Hair follicle dermal papilla cell (primary cell): ENCODE results near the gene THOP1. TPM values are rescaled to one million over a fixed set of nuclear protein-coding genes. Genes with fewer than 3 reads are reported as not detected.

Source experiments
- total RNA-seq: library from RNA; depleted of rRNA; stranded (reverse); fragments of >200 nt; gene quantifications from 2 replicates; pipeline ENCODE4 v1.2.3, GENCODE V29; 2012

Gene THOP1
- total RNA-seq = 49.7 and 52.7 TPM in 2 replicates

DNA sequence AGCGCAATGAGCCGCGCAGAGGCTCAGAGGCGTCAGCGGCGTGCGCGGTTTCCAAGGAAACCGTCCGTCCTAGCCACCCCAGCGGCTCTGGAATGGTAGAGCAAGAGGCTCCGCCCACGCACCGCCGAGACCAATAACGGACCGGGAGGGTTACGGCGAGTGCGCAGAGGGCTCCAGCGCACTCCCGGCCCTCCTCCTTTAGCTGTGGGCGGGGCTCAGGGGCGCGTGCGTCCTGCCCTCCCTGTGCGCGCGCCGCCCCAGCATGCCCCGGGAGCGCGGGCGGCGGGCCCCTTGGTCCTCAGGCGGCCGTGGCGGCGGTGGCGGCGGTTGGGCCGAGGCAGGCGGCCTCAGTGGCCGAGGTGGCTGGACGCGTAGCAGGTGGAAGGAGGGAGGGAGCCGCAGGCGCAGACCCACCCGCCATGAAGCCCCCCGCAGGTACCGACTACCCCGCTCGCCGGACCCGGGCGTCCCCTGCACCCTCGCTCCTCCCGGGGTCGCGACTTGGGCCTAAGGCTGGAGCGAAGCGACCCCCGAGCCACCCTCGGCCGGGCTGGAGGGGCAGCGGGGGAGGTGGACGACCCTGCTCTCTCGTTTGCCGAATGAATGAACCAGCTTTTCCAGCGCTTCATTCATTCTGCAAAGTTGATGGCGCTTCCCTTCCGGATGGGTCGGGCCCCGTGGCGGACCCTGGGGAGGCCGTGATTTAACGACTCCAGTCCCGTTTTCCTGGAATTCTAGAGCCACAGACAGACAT lies at the start of gene THOP1:
Gene THOP1 (plus strand): TSS at position 260 of the 754 bp plus-strand sequence. CDS start 160 bp downstream, at position 420.

GRCh38 chr19:2739602-2740313 lies 45.5 kb upstream of the THOP1 start, which contains the start of gene SLC39A3:
Gene SLC39A3, minus strand, starts transcription at chr19:2740017. Its CDS starts 2,760 bp downstream, at chr19:2737257.

GRCh38 chr19:2782936-2783780 lies 2.1 kb upstream of the THOP1 start, which contains the start of gene SGTA:
Gene SGTA, minus strand, starts transcription at chr19:2783273. Its CDS starts 14,205 bp downstream, at chr19:2769068.

GRCh38 chr19:2819540-2820111 lies 34.3 kb downstream of the THOP1 start, which contains the start of gene ZNF554:
Gene ZNF554, plus strand, starts transcription at chr19:2819868. Its CDS starts 204 bp downstream, at chr19:2820072.

DNA sequence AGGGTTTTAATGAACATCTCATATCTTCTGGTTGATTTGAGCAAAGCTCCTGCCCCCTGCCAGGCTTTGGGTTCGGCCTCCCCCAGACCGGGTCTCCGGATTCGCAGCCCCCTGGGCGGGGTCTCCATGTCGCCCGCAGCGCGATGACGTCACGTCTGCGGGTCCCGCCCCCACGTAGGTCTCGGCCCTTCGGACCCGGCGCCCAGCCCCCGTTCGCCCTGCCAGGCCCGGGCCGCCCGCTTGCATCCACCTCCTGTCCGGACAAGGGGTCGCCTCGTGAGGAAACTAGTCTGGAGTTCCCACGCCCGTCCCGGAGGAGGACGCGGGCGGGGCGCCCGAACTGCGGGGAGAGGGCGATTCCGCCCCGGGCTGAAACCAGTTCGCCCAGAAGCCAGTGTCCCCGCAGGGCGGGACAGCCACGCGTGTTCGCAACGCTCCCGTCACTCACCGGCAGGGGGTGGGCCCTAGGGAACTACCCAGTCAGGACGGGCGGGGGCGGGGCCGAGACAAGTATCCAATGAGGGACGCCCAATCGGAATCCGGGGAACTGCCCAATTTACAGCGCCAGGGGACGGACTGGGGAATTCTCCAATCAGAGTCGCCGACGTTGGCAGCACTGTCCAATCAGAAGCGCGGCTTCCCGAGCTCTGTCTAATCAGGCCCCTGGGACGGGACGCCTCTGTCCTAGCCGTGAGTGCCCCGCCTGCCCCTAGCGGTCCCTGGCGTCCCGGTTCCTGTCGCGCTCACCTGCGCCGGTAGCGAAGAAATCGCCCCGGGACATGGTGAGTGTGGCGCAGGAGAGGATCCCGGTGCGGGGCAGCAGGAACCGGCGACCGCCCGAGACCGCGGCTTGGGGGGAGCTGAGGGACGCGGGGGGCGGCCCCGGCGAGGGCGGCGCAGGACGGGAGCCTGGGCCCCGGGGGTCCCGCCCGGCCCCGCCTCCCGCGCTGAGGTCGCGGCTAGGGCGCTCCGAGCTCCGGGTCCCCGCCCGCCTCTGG lies 55.8 kb downstream of the THOP1 start, which contains the start of gene ZNF555:
Gene ZNF555 (plus strand): TSS at position 682 of the 998 bp plus-strand sequence. CDS start 98 bp downstream, at position 780.

Other genes with a start within 250 kb of the THOP1 start
- gene GNG7, start 82.8 kb upstream of the THOP1 start, total RNA-seq = 0.36 and 0.65 TPM in 2 replicates
- gene DIRAS1, start 64.1 kb upstream of the THOP1 start, total RNA-seq = 2.8 and 4.7 TPM in 2 replicates
- 17.4 and 24.2 TPM in 2 replicates for gene SLC39A3, start 45.5 kb upstream of the THOP1 start, total RNA-seq
- gene SGTA, start 2.2 kb upstream of the THOP1 start, total RNA-seq = 50.6 and 54.0 TPM in 2 replicates
- gene ZNF554, start 34.4 kb downstream of the THOP1 start, total RNA-seq = 3.8 and 4.4 TPM in 2 replicates
- gene ZNF555, start 56.0 kb downstream of the THOP1 start, total RNA-seq = 8.5 and 8.9 TPM in 2 replicates
- gene ZNF556, start 81.8 kb downstream of the THOP1 start, total RNA-seq = 0.12 TPM in 1 of 2 replicates, not detected in the other
- 6.3 and 7.9 TPM in 2 replicates for gene ZNF57, start 115.4 kb downstream of the THOP1 start, total RNA-seq
- 2.9 and 5.3 TPM in 2 replicates for gene ZNF77, start 159.5 kb downstream of the THOP1 start, total RNA-seq
- gene TLE6, start 192.1 kb downstream of the THOP1 start, total RNA-seq = 1.1 and 2.3 TPM in 2 replicates
- 2.3 and 3.4 TPM in 2 replicates for gene TLE2, start 243.8 kb downstream of the THOP1 start, total RNA-seq